Measurements from ENCODE around the gene P3H3.

- TF ChIP-seq, protein P1, sequence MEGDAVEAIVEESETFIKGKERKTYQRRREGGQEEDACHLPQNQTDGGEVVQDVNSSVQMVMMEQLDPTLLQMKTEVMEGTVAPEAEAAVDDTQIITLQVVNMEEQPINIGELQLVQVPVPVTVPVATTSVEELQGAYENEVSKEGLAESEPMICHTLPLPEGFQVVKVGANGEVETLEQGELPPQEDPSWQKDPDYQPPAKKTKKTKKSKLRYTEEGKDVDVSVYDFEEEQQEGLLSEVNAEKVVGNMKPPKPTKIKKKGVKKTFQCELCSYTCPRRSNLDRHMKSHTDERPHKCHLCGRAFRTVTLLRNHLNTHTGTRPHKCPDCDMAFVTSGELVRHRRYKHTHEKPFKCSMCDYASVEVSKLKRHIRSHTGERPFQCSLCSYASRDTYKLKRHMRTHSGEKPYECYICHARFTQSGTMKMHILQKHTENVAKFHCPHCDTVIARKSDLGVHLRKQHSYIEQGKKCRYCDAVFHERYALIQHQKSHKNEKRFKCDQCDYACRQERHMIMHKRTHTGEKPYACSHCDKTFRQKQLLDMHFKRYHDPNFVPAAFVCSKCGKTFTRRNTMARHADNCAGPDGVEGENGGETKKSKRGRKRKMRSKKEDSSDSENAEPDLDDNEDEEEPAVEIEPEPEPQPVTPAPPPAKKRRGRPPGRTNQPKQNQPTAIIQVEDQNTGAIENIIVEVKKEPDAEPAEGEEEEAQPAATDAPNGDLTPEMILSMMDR (IDR thresholded peaks at IDR 0.05; ENCODE audit: low read length), result no peak
- no peak for TF ChIP-seq EZH2 (optimal IDR thresholded peaks at IDR 0.05; ENCODE audit: low read depth, low read length)
- no peak for TF ChIP-seq EZH2phosphoT487 (IDR thresholded peaks at IDR 0.05; ENCODE audit: low read length)
Measured at GRCh38 chr12:6796576-6796975, 31.6 kb upstream of the P3H3 start.
